NT2/D1 (cell line): ENCODE measurements around the gene SELENOO.

Source experiments
- YY1 ChIP-seq: IDR thresholded peaks from 2 replicates; pipeline ENCODE4 v1.6.1; 2011; ENCODE audit not compliant: insufficient read length, insufficient read depth
- ZNF274 ChIP-seq: IDR thresholded peaks from 2 replicates; pipeline ENCODE4 v1.6.1; 2011; ENCODE audit warnings: mild to moderate bottlenecking, low read depth, low read length

DNA sequence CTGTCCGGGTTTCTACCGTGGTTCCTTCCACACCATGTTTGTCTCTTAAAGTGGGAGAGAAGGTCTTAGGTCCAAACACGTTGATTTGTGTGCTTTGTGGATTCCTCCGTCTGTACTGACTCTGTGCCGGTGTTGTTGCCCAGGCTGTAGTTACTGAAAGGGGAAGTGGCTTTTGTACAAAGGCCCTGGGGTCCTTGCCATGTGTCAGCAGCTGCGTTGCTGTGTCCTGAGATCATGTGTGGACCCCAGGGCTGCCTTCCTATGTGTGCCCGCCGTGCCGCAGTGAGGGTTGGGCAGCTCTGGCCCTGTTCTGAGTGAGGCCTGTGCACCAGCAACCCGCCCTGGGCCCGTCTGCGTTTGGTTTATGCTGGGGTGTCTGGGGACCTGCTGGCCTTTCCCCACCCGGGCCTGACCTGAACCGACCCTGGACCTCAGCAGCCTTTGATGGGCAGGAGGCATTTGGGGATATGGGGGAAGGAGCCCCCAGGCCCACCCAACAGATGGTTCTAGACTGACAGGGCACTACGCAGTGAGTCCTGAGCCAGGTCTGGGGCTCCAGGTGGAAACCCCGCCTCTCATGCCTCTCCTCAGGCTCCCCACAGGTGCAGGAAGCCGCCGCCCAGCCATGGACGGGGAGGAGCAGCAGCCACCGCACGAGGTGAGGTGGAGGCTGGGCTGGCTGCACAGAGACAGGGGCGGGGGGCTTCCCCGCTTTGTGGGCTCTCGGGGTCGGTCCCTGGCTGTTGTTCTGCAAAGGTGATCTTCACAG lies 8.2 kb upstream of the SELENOO start:
- TF ChIP-seq ZNF274 (no peak), YY1 (no peak)
